ENCODE measurements around the gene HOOK2.

Gene HOOK2

DNA sequence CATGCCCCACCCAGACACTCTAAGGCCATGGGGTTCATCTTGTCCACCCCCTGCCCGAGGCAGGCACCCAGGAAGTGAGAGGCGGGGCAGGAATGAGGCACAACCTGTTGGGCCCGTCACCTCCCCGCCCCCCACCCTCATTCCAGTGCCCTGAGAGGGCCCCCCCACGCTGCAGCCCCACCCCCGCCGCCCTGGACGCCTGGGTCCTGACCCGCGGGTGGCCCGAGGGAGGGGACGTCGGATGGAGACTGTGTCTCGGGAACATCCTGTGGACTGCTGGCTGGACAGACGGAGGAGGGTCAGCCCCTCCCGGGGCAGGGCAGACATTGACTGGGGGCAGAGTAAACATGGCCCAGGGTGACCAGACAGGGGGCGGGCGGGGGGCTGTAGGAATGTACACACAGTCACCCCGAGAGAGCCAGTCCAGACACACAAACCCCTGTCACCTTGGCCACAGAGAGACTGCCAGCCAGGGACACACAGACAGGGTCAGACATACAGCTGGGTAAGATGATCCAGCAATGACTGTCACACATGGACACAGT, 8.6 kb upstream of the HOOK2 start:
- DNase-seq (ENCODE audit: low read depth in 1 of 2, low spot score in 1 of 2): no peak

DNA sequence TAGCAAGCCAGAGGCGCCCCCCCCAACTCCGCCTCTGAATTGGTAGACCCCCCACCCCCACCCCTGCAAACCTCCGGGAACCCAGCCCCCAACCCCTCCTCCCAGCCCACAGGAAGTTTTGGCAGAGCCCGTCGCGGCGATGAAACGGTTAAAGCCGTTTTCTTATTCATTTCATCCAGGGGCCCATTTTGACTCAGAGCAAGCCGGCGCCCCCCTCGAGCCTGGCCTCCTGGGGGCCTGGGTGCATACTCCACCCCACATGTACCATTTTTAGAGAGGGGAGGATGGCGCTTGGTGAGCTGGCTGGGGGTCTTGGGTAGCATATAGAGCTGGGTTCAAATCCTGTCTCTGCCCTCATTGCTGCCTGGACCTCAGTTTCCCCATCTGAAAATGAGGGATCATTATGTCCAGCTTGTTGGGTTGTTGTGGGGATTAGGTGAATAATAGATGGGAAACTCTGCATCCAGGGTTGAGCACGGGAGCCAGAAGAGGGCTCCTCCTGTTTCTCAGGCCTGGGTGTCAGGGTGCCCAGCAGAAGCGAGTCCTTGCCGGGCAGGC, 8.0 kb upstream of the HOOK2 start:
- no peak for DNase-seq (ENCODE audit: low read depth in 1 of 2, low spot score in 1 of 2)

DNA sequence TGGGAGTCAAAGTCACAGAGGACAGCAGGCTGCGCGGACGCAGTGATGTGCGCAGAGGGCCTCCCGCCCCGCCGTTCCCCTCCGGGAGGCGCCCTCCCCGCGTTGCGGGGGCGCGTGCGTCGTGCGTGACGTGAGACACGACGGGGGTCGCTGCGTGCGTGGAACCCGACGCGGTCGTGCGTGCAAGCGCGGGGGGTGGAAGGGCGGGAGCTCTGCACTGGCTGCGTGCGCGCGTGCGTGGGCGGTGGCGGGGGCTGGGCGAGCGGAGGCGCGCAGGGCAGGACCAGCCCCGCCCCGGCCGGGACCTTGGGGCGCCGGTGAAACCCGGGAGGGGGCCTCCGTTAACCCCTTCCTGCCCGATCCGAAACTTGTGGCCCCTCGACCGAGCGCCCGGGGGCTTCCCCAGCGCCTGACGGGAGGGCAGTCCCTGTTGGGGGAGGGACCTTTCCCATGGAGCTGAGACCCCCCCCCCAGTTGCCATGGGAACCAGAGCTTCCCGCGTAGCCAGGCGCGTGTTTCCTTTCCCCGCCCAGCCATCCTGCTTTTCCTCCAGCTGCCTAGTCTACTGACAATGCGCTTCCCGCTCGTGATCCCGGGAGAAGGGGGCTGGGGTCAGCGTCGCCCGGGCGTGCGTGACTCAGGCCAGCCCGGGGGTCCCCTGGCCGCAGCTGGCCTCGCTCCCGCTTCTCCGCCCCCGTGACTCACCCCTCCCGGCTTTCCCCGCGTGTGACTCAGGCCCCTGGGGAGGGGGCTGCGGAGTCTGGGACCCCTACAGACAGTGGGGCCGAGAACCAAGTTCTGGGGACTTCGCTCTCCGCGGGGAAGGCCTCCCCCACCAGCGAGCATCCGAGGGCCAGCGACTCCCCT, 7.3 kb upstream of the HOOK2 start:
- peak; percentile 80 to 83 for DNase-seq (ENCODE audit: low read depth in 1 of 2, low spot score in 1 of 2)

DNA sequence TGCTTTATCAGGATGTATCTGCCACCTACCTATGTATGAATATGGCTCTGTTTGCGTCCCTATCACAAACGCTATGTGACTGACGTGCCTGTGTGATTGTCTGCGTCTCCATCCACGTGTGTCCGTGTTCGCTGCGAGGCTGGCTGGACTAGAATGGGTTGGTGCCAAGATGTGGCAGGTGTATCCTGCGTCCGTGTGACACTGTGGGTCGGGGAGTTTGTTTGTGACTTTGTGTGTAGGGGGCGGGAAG, 6.7 kb upstream of the HOOK2 start:
- no peak for DNase-seq (ENCODE audit: low read depth in 1 of 2, low spot score in 1 of 2)

DNA sequence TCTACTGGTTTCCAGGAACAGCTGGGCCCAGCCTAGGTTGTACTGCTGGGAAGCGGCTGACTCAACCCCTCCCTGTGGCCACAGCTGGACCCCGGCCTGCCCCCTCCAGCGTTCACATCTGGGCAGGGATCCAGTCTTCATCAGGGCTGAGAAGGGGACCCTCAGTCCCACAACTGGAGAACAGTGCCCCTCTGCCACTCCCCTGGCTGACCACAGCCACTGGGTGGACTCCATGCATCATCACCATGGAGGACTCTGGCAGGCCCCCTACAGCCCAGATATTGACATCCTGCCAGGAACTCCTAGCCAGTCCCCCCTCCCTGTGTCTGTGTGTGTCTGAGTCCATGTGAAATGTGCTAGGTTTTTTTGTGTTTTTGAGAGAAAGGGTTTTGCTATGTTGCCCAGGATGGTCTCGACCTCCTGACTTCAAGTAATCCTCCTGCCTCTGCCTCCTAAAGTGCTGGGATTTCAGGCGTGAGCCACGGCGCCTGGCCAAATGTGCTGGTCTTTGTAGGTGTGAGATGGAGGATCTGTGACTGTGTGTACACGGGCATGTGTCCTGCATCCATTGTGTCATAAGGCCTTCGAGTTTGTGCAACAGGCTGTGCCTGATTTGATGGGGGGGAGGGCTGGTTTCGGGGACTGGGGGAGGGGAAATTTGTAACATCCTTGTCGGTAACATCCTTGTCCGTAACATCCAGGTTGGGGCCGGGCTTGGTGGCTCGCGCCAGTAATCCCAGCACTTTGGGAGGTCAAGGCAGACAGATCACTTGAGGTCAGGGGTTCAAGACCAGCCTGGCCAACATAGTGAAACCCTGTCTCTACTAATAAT, 4.0 kb upstream of the HOOK2 start:
- DNase-seq (ENCODE audit: low read depth in 1 of 2, low spot score in 1 of 2): no peak

DNA sequence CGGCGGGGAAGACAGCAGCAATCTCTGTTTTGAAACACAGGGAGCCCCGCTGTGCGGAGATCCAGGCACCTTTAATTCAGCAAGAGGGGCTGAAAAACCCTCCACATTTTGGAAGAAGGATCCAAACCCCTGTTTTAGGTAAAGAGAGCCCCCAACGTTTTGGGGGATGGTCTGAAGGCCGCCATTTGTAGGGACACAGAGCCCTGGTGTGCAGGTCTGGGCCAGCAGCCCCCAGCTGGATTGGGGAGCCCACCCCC, 3.5 kb upstream of the HOOK2 start:
- no peak for DNase-seq (ENCODE audit: low read depth in 1 of 2, low spot score in 1 of 2)

DNA sequence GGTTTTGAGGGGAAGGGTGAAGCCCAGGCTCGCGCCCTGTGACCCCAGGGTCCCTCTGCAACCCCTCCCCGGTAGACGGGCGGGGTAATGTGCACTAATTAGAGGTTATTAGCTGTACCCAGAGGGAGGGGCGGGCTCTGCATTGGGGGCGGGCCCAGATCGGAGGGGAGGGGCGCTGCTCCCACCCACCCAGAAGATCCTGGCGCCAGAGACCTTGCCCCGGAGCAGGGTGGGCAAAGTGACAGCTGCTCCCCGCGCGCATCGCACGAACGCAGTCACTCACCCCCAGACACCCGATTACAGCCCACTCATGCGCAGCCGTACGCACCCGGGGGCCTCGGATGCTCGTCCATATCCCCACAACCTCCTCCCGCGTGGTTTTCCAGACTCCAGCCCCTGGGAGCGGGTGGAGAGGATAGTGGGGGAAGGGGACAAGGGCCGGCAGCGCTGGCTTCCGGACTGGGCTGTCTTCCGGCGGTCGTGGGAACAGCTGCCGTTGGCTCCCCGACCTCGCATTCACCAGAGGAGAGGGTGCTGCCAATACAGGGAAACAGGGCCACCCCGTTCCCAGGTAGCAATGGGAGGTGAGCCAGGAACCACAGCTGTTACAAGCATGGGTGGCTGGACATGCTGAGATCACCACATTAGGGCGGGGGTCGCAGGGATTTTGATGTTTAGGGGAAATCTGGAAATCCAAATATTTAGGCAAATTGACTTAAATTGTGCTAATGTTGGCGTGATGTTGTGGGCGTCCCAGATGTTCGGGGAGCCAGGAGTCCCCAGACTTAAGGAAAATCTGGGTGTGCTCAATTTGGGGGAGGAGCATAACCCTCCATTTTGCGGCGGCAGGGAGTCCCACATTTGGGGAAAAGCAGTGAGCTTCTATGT, 2.9 kb upstream of the HOOK2 start:
- DNase-seq (ENCODE audit: low read depth in 1 of 2, low spot score in 1 of 2): no peak

DNA sequence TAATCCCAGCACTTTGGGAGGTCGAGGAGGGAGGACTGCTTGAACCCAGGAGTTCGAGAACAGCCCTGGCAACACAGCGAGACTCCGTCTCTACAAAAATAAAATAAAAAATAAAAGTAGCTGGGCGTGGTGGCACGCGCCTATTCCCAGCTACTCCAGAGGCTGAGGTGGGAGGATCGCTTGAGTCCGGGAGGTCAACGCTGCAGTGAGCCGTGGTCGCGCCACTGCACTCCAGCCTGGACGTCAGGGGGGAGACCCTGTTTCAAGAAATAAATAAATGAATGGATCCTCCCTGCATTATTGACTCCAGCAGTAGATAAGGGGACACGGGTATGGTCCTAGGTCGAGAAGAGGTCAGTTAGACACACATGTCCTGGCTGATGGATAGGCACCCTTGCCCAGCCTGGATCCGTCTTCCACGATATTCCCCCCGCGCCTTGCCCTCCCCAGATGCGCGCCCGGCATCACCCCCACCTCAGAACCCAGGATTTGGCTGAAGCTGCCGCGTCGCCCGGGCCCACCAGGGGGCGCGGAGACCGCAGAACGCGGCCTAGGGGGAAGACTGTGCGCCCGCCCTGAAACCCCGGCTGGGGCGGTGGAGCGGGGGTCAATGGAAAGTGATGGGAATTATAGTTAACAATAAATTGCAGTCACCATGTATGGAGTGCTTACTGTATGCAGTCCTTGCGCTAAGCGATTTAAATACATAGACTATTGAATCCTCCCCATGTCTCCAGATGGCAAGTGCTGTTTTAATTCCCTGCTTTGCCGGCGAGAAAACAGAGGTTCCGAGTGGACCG, 2.1 kb upstream of the HOOK2 start:
- peak; percentile 65 to 78 for DNase-seq (ENCODE audit: low read depth in 1 of 2, low spot score in 1 of 2)

DNA sequence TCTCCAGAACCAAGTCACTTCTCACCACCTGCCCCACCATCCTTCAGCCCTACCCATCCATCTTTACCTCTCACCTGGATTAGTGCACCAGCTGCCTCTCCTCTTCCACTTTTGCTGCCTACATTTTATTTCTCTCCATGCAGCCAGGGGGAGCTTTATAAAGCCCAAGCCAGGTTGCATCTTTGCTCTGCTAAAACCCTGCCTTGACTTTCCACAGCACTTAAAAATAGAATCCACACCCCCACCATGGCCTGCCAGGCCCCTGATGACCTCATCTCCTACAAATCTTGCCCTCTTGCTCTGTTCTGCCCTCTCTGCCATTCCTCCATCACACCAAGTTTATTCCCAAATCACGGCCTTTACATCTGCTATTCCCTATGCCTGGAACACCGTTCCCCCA, 1.8 kb downstream of the HOOK2 start:
- no peak for DNase-seq (ENCODE audit: low read depth in 1 of 2, low spot score in 1 of 2)

DNA sequence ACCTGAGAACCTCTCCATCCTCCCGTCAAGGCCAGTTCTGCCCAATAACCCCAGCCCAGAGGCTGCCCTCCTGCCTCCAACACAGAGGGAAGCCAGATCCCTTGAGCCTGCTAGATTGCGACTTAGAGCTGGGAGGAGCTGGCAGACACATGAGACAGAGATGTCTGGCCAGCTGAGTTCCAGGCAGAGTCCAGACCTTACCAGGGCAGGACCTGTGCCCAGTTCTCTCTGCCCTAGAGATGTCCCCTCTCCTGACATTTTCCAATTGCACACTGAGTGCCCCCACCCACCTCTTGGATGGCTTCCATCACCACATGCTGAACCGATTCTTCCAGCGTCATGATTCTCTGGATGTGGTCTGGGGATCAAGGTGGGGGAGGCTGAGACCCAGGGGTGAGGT, 3.0 kb downstream of the HOOK2 start:
- DNase-seq (ENCODE audit: low read depth in 1 of 2, low spot score in 1 of 2): no peak

DNA sequence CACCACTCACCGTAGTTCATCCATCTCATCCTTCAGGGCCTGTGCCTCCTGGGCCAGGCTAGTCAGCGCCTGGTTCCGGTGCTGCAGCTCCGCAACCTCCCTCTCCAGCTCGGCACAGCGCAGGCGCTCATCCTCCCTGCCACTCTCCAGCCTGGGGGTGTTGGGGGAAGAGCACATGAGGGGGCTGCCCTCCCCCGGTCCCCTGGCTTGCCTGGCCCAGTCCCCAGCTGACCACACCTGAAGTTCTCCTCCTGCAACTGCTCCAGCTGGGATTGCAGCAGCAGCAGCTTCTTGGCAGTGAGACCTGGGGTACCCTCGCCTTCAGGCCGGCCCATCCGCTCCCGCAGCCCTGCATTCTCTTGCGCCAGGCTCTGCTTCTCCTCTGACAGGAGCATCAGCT, 4.4 kb downstream of the HOOK2 start:
- no peak for DNase-seq (ENCODE audit: low read depth in 1 of 2, low spot score in 1 of 2)

DNA sequence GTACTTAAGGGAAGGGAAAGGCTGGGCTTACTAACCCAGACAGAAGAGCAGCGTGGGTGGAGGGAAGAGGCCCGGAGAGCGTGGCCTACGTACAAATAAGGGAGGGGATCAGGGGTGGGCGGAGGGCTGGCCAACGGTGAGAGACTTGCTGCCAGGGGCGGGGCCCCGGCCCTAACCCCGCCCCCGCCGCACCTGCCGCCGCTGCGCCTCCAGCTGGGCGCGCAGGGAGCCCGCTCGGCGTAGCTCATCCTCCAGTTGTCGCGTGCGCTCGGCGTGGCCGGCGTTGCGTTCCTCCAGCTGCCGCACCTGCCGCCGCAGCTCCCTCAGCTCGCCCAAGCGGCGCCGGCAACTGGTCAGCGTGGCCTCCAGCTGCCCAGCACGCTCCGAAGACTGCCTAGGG, 5.7 kb downstream of the HOOK2 start:
- DNase-seq (ENCODE audit: low read depth in 1 of 2, low spot score in 1 of 2): no peak

DNA sequence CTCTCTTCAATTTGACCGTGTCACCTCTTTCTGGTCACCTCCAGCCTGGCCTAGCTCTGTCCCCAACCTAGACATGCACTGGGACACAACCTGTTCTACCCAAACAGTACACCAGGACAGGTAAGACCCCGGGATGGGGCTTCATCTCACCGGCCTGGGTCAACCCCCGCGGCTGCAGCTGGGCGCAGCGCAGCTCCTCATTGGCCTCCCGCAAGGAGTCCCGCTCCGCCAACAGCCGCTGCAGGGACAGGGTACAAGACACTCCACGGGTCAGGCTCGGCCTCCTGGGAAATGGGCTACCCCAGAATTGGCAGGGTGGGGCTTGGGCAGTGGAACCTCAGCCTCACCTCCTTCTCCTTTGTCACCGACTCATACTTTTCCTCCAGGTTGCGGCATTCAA, 7.7 kb downstream of the HOOK2 start:
- no peak for DNase-seq (ENCODE audit: low read depth in 1 of 2, low spot score in 1 of 2)

DNA sequence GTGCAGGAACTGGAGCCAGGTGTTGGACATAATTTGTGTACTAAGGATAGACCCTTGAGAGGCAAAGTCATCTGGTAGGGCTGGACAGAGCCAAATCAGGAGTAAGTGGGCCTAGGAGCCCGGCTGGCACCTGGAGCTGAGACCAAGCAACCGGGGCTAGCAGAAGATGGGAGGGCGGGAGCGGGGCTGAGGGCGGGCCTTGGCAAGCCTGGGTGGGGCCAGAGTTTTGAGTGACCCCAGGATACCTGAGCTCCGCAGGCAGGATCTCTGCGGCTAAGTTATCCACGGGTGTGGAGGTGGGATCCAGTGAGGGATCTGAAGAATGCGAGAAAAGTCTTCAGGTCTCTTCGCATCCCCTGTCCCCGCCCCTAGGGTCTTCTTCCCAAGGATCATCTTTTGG, 8.2 kb downstream of the HOOK2 start:
- no peak for DNase-seq (ENCODE audit: low read depth in 1 of 2, low spot score in 1 of 2)

DNA sequence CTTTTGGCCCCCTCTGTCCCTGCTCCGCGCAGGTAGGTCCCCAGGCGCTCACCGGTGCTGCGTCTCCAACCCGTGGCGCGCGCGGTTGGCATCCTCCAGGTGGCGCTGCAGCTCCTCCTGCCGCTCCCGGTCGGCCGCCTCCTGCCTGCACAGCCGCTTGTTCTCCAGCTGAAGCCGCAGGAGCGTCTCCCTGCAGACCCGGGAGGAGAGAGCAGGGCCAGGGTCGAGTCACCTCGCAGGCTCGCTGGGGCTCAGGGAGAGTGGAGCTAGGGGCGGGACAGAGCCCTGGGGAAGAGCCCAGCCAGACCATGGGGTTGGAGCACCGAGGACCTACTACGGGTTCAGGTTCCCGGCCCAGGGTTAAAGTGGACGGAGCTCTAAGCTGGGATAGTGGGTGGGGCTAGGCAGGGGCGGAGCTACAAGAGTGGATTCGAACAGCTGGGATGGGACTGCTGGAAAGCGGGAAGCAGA, 9.3 kb downstream of the HOOK2 start:
- DNase-seq (ENCODE audit: low read depth in 1 of 2, low spot score in 1 of 2): peak in 1 of 2 donors; percentile 66

DNA sequence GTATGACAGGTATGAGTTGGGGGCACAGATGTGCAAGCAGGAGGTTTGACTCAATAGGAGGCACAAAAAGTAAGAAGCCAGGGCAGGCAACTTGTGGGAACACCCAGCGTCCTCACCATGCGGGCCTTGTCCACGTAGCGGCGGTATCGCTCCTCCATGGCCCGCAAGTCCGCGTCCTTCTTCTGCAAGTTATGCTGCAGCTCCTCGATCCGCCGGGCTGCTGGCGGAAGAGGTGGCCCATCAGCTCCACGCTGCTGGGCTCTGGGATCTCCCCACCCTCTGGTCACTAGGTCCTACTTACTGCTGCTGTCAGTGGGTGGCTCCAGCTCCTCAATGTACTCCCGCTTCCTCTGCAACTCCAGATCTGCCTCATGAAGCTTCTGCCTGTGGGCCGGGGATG, 10.7 kb downstream of the HOOK2 start:
- DNase-seq (ENCODE audit: low read depth in 1 of 2, low spot score in 1 of 2): no peak

DNA sequence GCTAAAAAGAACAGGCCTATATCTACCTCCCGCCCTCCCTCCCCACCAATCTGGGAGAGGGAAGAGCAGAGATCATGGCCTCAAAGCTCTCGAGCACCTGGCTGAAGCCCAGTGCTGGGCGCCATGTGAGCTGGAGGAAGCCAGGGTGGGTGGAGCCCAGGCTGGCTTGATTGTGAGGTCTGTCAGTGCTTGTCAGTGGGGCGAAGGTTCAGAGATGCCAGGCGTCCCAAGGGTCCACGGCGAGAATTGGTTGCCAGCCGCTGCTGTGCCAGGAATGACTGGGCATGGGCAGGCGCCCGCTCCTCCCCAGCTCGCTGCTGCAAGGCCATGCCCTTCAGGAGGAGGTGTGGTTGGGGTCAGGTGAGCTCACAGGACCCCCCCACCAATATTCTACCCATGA, 12.3 kb downstream of the HOOK2 start:
- no peak for DNase-seq (ENCODE audit: low read depth in 1 of 2, low spot score in 1 of 2)

DNA sequence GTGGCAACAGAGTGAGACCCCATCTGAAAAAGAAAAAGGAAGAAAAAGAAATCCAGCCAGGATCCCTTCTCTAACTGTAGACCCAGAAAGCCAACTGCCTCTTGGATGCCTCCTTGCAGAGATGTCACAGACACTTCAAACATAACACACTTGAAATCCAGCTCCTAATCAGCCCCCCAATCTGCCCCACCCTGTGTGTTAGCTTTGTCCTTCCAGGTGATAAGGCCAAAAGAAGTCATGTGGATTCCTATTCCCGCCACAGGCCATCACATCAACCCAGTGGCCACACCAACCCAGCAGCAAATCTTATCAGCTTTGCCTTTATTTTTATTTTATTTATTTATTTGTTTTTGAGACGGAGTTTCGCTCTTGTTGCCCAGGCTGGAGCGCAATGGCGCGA, 15.7 kb downstream of the HOOK2 start:
- no peak for DNase-seq (ENCODE audit: low read depth in 1 of 2, low spot score in 1 of 2)

DNA sequence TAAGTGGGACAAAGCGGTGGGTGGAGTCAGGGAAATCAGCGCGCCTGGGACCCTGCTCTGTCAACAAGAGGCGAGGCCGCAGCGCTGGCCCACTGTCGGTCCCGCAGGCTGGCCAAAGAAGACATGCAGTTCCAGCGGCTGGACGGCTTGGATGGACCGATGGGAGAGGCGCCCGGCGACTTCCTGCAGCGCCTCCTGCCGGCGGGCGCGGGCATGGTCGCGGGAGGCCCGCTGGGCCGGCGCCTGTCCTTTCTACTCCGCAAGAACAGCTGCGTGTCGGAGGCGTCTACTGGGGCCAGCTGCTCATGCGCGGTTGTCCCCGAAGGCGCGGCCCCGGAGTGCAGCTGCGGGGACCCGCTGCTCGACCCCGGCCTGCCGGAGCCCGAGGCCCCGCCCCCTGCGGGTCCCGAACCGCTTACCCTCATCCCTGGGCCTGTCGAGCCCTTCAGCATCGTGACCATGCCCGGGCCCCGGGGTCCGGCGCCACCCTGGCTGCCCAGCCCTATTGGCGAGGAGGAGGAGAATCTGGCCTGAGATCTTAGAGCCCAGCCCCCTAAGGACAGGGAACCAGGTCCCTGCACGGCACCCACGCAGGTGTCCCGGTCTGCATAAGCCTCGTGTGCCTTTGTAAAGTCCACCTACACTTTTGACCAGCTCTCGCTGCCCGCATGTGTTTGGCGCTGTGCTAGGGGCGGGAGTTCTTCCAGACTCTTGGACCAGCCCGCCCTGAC, 17.6 kb downstream of the HOOK2 start:
- DNase-seq (ENCODE audit: low read depth in 1 of 2, low spot score in 1 of 2): peak; percentile 43 to 59

All from stimulated activated CD4-positive, alpha-beta T cell treated with anti-CD3 and anti-CD28 coated beads, Interleukin-15, amount 100 ng/mL, for 1 hour (primary cell).